ENCODE results near the gene NUDCD3.
A peak's percentile ranks its signal among the peaks of the same experiment; 100 is the strongest.
"Not testable (repeated sequence)": the region's sequence is repeated elsewhere in the genome, so short reads cannot be mapped to it uniquely, and the experiment has no call there.

Gene NUDCD3

GRCh38 chr7:44445986-44446671 lies 44.3 kb downstream of the NUDCD3 start:
- peak; percentile 35 to 87 for DNase-seq

DNA sequence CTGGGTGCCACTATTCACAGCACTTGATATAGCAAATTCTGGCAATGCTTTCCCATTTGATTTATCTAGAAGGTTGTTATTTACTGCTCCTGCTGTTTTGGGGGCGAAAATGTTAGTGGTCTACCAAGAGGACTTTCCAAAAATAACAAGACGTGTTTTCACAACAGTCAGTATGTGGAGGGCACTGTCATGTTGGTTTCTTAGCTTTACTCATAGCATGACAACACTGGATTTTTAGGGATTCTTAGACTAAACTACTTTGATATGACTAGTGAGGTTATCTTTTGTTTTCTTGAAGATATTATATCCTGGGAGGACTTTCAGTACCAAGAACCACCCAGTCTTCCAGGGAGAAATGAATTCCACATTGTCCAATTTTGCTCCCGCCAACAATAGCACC lies 49.4 kb downstream of the NUDCD3 start:
- DNase-seq = no peak

- DNase-seq = no peak
These were observed 49.8 kb downstream of the NUDCD3 start for GRCh38 chr7:44440577-44441078.

DNA sequence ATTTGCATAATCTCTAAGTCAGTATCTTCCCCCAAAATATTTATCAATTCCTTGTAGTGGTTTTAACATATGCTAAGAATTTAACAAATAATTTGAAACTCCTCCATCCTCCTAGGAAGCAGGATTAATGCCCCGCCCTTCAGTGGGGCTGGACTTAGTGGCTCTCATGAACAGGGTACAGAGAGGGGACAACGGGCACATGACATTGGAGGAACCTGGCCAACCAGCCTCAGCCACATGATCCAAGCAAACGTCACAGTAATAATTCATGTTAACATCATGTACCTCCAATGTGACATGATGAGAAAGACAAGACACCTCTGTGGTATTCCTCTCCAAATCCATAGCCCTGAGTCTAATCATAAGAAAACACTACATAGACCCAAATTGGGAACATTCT lies 50.5 kb downstream of the NUDCD3 start:
- DNase-seq = no peak

- DNase-seq = no peak
These were observed 51.6 kb downstream of the NUDCD3 start for GRCh38 chr7:44438816-44439215.

DNA sequence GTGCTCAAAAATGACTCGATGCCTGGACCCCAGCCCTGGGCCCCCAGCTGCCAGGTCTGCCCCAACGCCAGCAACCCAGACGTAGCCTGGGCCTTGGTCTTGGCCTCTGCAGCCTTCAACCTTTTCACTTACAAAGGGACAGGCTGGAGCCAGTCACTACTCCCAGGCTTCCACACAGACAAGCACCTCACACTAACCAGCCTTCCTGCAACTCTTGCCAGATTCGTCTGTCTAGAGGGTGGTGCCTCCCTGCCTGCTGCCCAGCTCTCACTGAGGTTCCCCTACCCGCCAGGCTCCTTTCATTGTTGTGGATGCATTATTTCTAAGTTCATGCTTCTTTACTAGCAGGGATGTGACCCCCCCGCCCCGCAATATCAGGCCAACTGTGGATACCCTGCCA lies 56.3 kb downstream of the NUDCD3 start:
- peak in 1 of 2 donors; percentile 8 for DNase-seq

DNA sequence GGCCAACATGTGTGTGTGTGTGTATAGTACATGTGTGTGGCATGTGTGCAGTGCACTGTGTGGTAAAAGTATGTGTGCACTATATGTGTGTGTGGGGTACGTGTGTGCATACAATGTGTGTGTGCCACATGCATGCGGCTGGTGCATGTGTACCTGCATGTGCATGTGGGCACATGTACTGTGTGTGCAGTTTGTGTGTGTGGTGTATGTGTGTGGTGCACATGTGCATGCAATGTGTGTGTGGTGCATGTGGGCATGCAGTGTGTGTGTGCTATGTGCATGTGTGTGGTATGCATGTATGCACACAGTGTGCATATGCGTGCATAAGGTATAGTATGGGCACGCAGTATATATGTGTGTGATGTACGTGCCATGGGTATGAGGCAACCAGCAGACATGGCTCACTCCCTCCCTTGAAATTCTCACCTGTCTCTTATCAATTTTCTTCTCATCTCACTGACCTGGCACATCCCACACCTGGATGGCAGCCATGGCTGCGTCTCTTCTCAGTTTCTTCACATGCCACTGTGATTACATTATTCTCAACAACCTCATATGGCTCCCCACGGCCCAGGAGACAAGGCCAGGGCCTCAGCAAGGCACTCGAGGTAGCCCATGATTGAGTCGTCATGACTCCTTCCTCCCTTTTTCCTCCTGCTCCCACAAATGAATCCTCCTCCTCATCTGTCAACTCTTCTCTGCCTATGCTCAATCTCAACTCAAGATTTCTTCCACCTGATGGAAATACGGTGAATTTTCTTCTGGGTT lies 57.0 kb downstream of the NUDCD3 start:
- no peak for DNase-seq

GRCh38 chr7:44432381-44432977 lies 58.0 kb downstream of the NUDCD3 start:
- no peak for DNase-seq

DNA sequence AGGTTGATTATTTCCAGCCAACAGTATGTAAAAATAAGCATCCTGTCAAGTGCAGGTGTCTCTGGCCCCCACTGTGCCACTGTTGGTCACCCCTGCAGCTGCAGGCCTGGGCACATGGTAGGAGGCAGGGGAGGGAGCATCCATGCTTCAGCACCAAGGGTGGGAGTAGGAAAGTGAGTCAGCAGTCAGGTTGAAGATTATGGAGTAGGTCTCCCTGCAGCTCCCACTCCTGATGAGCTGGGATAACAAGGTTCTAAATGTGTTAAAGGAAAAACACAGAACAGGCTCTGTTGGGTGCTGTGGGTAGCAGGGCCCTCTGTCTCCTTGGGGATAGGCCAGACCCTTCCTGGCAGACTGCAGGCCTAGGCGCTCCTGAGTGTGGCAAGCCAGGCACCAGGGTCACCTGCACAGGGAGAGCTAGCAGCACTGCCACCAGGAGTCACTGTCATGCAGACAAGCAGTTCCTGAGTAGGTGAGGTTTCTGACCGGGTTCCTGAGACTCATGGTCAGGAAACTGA lies 59.3 kb downstream of the NUDCD3 start:
- DNase-seq = no peak

DNA sequence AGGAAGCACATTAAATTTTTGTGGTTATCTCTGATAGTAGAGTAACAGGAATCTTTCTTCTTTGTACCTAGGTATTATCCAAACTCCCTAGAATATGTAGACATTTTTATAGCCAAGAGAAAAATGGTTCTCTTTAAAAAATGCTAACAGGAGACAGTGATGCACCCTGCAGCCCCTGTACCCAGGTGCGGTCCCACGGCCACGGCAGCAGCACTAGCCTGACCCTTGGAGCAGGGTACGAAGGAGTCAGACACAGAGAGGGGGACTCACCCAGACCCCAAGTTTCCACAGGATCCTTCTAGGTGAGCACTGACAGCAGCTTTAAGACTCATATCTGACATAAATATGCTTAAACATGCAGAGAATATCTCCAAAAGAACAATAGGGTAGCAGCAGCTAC lies 60.4 kb downstream of the NUDCD3 start:
- DNase-seq = no peak

GRCh38 chr7:44424762-44425161 lies 65.7 kb downstream of the NUDCD3 start:
- DNase-seq = not testable (repeated sequence)

DNA sequence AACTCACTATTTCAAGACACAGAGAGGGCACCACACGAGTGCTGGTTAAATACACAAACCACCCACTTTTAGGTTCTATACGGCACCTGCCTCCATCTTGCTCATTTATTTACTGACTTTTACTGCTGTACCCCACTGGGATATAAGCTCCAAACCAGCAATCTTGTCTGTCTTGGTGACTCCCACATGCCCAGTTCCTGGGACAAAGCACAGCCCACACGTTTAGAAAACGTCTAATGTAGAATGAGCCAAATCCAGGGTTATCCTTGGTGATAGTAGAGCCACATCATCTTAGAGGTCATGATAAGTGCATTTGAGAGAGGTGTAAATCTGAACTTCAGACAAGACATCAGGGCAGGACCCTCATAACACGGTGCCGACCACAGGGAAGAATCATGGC lies 73.5 kb downstream of the NUDCD3 start:
- no peak for DNase-seq

DNA sequence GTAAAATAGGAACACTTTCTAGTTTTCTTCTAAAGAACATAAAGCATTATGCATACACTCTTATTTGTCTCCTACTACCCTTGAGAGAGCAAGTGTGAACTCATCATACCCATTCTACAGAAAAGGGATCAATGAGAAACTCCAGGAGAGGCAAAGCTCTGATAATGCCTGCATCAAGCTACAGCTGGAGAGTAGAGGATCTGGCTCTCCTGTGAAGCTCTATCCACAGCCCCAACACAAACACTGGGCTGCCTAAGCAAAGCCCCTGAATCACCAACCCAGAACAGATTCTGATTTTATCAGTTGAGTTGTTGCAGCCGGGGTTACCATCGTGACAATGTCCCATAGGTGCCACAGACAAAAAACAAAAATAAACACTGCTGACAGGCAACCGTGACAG lies 74.9 kb downstream of the NUDCD3 start:
- no peak for DNase-seq

DNA sequence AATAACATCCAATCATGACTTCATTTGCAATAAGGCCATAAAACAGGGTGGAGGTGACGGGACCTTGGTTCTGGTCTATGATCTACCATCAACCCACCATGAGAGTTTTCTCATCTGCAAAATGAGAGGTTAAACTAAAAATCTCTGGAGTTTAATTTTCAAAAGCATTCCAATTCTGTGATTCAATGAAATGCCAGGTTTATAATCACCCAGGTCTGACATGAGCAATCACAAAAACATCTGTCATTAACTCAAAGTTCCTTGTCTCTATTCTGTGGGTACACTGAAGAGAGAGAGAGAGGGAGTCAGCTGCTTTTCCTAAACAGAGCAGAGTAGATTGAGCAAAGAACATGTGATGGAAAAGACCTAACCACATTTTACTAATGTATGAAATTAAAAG lies 75.4 kb downstream of the NUDCD3 start:
- DNase-seq = no peak

DNA sequence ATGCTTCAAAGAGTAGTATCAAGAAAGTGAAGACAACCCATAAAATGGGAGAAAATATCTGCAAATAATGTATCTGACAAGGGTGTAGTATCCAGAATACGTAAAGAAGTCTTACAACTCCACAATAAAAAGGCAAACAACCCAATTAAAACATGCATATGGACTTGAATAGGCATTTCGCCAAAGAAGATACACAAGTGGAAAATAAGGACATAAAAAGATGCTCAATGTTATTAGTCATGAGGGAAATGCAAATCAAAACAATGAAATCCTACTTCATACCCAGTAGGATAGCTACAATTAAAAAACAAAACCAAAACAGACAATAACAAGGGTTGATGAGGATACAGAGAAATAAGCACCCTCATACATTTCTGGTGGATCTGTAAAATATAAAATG lies 79.2 kb downstream of the NUDCD3 start:
- DNase-seq = no peak

- no peak for DNase-seq
These were observed 81.9 kb downstream of the NUDCD3 start for GRCh38 chr7:44408596-44408995.

GRCh38 chr7:44403775-44404174 lies 86.7 kb downstream of the NUDCD3 start:
- DNase-seq = no peak

GRCh38 chr7:44403176-44403759 lies 87.2 kb downstream of the NUDCD3 start:
- no peak for DNase-seq

- DNase-seq = no peak
These were observed 87.9 kb downstream of the NUDCD3 start for GRCh38 chr7:44402401-44403060.

- DNase-seq = no peak
These were observed 88.8 kb downstream of the NUDCD3 start for GRCh38 chr7:44401692-44402091.

- DNase-seq = no peak
These were observed 90.4 kb downstream of the NUDCD3 start for GRCh38 chr7:44400033-44400511.

DNA sequence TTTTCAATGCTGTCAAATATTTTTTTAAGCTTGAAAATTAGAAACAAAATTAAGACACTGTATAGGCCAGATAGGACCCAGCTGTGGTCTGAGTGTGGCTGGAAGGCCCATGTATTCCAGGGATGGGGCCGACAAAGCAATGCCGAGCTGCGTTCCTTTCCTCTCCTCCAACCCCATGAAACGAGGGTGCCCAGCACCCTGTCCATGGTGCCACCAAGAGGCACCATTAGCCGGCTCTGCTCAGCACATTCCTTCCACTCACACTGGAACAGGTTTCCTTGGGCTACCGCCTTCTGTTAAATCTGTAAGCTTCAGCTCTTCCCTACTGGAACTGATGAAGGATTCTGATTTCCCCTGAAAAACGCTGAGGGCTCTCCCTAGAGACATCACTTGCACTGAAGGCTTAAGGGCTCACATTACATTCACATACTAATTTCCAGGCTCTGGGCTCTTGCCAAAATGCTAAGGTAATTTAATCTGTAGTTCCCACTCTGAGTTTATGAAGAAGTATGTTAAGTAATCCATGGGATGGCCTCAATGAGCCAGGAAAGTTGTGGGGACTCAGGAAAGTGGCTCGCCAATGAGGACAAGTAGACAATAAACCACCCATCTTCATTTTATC lies 91.4 kb downstream of the NUDCD3 start:
- no peak for DNase-seq

All from hippocampal formation (tissue), 2 donors.